ENCODE results near the gene UGT1A6.

Gene UGT1A6

DNA sequence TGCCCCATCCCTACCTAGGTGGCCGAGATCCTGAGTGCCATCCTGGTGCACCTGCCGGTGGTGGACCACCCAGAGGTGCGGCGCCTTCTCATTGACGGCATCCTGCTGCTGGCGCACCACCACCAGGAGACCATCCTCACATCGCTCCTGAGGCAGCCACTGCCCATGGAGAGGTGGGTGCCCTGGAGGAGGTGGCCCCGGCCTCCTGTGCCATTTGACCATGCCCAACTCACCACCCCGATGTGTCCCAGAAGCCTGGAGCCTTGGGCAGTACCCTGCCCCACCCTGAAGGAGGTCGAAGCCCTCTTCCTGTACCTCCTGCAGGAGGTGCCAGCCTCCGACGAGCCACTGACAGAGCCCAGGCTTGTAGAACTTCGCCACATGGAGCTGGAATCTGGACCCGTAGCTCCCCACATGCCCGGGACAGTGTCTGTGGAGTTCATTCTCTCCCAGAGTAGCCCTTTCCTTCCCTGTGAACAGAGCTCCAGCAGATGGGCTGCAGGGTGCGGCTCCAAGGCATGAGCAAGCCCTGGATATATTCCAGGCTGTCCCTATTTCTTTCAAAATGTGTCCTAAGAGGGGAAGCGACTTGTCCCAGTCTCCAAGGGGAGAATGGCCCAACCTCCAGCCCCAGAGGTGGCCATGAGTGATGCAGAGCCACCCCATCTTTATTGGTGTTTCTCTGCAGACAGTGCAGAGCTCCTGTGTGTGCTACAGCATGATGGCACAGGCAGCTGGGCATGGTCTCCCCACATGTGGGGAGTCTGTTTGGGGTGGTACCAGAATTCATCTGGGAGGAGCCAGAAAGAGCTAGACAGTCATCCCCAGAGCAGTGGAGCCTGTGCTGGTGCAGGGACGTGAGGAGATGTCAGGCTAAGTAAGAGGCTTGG lies 127.4 kb downstream of the UGT1A6 start:
- DNase-seq (ENCODE audit: low spot score) = no peak

- DNase-seq (ENCODE audit: low spot score) = no peak
These were observed 128.1 kb downstream of the UGT1A6 start for GRCh38 chr2:233820774-233821105.

- no peak for DNase-seq (ENCODE audit: low spot score)
These were observed 128.5 kb downstream of the UGT1A6 start for GRCh38 chr2:233821196-233821595.

GRCh38 chr2:233821709-233822100 lies 129.0 kb downstream of the UGT1A6 start:
- no peak for DNase-seq (ENCODE audit: low spot score)

- no peak for DNase-seq (ENCODE audit: low spot score)
These were observed 129.5 kb downstream of the UGT1A6 start for GRCh38 chr2:233822101-233822771.

Measured in SW480 (cell line).